ENCODE measurements around the gene RANBP17.

DNA sequence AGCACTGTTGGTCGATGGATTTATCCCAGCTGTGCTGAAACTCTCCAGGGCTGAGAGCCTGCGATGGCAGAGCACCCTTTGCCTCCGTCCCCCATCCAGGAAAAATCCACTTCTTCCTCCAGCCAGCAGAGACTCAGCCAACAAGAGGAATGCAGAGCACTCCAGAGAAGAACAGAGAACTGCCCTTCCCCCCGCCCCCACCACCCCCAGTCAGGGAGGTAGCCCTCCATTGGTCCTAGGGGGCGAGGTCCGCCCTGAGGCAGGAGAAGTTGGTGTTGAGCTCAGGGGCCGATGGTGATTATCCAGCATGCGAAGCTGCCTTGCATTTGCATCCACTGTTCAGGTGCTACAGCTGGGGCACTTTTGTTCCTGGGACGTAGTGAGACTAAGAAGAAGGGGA is 456.2 kb downstream of the RANBP17 start:
- TF ChIP-seq, protein P1, sequence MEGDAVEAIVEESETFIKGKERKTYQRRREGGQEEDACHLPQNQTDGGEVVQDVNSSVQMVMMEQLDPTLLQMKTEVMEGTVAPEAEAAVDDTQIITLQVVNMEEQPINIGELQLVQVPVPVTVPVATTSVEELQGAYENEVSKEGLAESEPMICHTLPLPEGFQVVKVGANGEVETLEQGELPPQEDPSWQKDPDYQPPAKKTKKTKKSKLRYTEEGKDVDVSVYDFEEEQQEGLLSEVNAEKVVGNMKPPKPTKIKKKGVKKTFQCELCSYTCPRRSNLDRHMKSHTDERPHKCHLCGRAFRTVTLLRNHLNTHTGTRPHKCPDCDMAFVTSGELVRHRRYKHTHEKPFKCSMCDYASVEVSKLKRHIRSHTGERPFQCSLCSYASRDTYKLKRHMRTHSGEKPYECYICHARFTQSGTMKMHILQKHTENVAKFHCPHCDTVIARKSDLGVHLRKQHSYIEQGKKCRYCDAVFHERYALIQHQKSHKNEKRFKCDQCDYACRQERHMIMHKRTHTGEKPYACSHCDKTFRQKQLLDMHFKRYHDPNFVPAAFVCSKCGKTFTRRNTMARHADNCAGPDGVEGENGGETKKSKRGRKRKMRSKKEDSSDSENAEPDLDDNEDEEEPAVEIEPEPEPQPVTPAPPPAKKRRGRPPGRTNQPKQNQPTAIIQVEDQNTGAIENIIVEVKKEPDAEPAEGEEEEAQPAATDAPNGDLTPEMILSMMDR (IDR thresholded peaks at IDR 0.05; ENCODE audit: poor library complexity, severe bottlenecking): no peak
- TF ChIP-seq RAD21 (conservative IDR thresholded peaks at IDR 0.05): no peak
- TF ChIP-seq SMC3 (conservative IDR thresholded peaks at IDR 0.05; ENCODE audit: poor library complexity): no peak
- no peak for TF ChIP-seq EZH2 (IDR thresholded peaks at IDR 0.05; ENCODE audit: borderline replicate concordance, insufficient read depth, low read length, poor library complexity, severe bottlenecking)
- TF ChIP-seq MXI1 (conservative IDR thresholded peaks at IDR 0.05; ENCODE audit: poor library complexity, severe bottlenecking): no peak
- TF ChIP-seq EP300 (conservative IDR thresholded peaks at IDR 0.05; ENCODE audit: poor library complexity, severe bottlenecking): no peak
- no peak for TF ChIP-seq POLR2AphosphoS5 (IDR thresholded peaks at IDR 0.05)
- TF ChIP-seq, protein P2, sequence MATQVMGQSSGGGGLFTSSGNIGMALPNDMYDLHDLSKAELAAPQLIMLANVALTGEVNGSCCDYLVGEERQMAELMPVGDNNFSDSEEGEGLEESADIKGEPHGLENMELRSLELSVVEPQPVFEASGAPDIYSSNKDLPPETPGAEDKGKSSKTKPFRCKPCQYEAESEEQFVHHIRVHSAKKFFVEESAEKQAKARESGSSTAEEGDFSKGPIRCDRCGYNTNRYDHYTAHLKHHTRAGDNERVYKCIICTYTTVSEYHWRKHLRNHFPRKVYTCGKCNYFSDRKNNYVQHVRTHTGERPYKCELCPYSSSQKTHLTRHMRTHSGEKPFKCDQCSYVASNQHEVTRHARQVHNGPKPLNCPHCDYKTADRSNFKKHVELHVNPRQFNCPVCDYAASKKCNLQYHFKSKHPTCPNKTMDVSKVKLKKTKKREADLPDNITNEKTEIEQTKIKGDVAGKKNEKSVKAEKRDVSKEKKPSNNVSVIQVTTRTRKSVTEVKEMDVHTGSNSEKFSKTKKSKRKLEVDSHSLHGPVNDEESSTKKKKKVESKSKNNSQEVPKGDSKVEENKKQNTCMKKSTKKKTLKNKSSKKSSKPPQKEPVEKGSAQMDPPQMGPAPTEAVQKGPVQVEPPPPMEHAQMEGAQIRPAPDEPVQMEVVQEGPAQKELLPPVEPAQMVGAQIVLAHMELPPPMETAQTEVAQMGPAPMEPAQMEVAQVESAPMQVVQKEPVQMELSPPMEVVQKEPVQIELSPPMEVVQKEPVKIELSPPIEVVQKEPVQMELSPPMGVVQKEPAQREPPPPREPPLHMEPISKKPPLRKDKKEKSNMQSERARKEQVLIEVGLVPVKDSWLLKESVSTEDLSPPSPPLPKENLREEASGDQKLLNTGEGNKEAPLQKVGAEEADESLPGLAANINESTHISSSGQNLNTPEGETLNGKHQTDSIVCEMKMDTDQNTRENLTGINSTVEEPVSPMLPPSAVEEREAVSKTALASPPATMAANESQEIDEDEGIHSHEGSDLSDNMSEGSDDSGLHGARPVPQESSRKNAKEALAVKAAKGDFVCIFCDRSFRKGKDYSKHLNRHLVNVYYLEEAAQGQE (IDR thresholded peaks at IDR 0.05; ENCODE audit: borderline replicate concordance): no peak
- no peak for TF ChIP-seq TAF1 (IDR thresholded peaks at IDR 0.05; ENCODE audit: low read depth)
